Measurements from ENCODE around the gene SLC40A1. TPM values are rescaled to one million over a fixed set of nuclear protein-coding genes. Genes with fewer than 3 reads are reported as not detected.

Gene SLC40A1
- total RNA-seq, 3 donors from 2014 or later: 42.2 to 183 (median 162) TPM

DNA sequence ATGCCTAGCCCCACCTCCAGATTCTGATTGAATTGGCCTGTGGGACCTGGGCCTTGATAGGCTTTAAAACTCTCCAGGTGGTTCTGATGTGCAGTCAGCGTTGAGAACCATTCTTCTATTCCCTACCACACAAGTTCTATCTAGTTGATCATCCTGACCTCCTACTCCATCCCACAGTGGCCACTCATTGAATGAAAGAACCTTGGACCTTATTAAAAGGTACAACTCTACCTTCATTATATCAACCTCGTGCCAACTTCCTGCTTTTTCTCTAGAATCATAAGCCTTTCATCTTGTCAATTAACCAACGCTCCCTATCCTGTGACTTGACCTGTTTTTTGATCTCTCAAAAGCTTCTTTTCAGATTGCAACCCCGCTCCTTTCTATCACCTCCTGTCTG lies 55.8 kb downstream of the SLC40A1 start:
- intact Hi-C loops (cut with DNase I; ENCODE audit: low total_unique reads): no loop called here
- no peaks in the 10 kb centered on the region for H3K27me3 ChIP-seq
- no peaks in the 10 kb centered on the region for H3K4me1 ChIP-seq
- H3K27ac ChIP-seq: no peak overlapping the region
- no peak for DNase-seq (ENCODE audit: low spot score in 2 of 2)
- H3K36me3 ChIP-seq: no peaks in the 10 kb centered on the region
- H3K4me3 ChIP-seq: no peak overlapping the region
- no peaks in the 10 kb centered on the region for H3K9me3 ChIP-seq
- TF ChIP-seq POLR2AphosphoS5 (IDR thresholded peaks at IDR 0.05) (no peak), POLR2A (IDR thresholded peaks at IDR 0.05) (no peak)
- TF ChIP-seq, protein P1, sequence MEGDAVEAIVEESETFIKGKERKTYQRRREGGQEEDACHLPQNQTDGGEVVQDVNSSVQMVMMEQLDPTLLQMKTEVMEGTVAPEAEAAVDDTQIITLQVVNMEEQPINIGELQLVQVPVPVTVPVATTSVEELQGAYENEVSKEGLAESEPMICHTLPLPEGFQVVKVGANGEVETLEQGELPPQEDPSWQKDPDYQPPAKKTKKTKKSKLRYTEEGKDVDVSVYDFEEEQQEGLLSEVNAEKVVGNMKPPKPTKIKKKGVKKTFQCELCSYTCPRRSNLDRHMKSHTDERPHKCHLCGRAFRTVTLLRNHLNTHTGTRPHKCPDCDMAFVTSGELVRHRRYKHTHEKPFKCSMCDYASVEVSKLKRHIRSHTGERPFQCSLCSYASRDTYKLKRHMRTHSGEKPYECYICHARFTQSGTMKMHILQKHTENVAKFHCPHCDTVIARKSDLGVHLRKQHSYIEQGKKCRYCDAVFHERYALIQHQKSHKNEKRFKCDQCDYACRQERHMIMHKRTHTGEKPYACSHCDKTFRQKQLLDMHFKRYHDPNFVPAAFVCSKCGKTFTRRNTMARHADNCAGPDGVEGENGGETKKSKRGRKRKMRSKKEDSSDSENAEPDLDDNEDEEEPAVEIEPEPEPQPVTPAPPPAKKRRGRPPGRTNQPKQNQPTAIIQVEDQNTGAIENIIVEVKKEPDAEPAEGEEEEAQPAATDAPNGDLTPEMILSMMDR (IDR thresholded peaks at IDR 0.05): no peak

DNA sequence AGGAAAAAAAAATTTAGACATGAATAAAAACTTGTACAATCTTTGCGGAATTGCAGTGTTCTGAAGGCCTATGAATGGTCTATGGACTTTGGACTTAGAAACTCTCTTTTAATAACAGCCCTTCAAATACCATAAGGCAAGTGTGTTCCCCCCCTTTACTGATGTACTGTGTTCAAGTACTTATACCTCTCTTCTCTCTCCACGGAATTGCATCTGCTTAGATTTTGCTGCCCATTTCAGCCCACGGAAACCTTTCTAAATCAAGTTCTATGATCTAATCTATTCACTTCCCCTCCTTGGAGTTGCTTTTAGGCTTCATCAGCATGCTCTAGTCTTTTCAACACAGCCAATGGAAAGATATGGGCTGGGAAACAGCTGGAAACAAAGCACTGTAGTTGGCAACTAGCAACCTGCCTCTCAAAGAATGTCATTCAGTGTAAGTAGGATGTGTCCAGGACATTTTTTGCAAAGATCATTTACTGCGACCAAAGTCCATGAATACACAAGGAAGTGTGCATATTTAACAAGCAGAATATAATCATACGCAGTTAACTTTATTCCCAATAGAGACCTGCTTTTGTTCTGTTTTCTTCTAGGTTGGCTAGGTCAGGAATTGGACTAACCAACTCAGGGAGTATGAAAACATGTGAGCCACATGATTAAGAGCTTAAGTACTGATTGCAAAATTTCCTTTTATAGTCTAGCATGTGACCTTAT lies 58.0 kb downstream of the SLC40A1 start:
- TF ChIP-seq POLR2AphosphoS5 (IDR thresholded peaks at IDR 0.05) (peak in 1 of 3 donors; percentile 14), POLR2A (IDR thresholded peaks at IDR 0.05) (no peak)
- no peaks in the 10 kb centered on the region for H3K36me3 ChIP-seq
- intact Hi-C loops (cut with DNase I; ENCODE audit: low total_unique reads): no loop called here
- H3K4me1 ChIP-seq: no peaks in the 10 kb centered on the region
- no peak for DNase-seq (ENCODE audit: low spot score in 2 of 2)
- peak overlapping the region; percentile 43 to 68 for H3K27ac ChIP-seq
- H3K27me3 ChIP-seq: no peaks in the 10 kb centered on the region
- H3K4me3 ChIP-seq: no peak overlapping the region
- H3K9me3 ChIP-seq: no peaks in the 10 kb centered on the region

DNA sequence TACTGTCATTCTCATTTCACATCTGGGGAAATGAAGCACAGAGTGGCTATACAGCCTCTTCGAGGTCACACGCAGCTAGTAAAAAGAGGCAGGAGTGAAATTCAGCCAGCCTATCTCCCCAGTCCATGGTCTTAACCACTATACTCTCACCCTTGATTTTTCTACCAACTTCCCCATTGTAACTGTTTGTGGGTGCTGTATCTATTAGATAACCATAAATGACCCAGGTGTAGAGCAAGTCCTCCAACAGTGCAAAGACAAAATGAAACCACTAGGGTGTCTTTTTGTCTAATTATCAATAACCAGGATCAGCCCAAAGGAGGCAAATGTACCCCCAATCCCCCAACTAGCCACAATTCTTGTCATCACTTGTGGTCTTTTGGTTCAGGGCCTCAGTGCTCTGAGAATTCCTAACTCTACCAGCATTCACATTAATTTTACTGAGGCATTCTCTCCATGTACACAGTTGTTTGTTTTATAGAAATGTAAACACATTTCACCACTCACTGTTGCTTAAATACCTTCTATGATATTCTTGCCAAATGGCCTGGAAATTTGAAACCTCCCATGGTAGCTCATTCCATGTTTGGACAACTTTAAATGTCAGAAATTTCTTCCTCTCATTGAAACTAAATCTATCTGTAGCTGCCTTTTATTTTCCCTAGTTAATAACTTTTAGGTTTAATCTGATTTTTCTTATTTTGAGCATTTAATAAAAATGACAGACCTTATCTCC lies 58.7 kb downstream of the SLC40A1 start:
- Histone ChIP-seq H3K9me3 (no peaks in the 10 kb centered on the region), H3K36me3 (no peaks in the 10 kb centered on the region), H3K27me3 (no peaks in the 10 kb centered on the region), H3K27ac (peak overlapping the region; percentile 43 to 68), H3K4me3 (no peak overlapping the region), H3K4me1 (no peaks in the 10 kb centered on the region)
- intact Hi-C loops (cut with DNase I; ENCODE audit: low total_unique reads): no loop called here
- TF ChIP-seq, protein P1 (IDR thresholded peaks at IDR 0.05): no peak
- no peak for TF ChIP-seq POLR2A (IDR thresholded peaks at IDR 0.05)
- no peak for TF ChIP-seq POLR2AphosphoS5 (IDR thresholded peaks at IDR 0.05)
- no peak for DNase-seq (ENCODE audit: low spot score in 2 of 2)

DNA sequence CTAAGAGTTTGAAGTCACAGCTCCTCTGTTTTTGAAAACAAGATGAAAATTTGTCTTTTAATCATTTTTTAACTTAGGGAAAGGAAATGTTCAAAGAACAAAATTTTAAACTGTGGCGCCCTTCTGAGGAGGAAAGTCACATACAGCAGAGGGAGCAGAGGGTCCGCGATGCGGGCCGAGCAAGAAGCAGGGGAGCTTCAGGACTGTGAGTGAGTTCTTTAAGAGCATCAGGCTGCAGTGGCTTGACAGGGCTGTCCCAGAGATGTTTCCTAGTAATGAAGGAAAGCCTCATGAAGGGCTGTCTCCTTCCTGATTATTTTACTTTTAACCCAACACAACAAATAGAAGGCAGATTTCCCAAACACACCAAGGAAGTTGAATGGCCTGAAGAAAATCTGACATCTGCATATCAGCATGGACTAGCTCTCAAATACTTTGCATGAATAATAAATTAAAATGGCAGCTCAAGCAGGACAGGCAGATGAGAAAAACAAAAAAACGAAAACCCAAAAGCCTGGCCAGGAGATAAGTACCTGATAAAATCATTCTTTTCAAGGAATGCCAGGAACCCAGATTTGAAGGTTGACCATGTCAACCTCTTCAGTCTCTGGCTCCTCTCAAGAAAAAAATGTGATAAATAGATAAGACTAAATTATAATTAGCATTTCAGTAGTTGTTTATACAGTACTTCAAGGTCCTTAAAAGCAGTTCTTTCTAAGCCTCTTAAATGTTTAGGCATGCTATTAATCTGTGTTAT lies 60.8 kb downstream of the SLC40A1 start:
- intact Hi-C loops (cut with DNase I; ENCODE audit: low total_unique reads): no loop called here
- Histone ChIP-seq H3K27me3 (no peaks in the 10 kb centered on the region), H3K4me3 (no peak overlapping the region), H3K4me1 (no peaks in the 10 kb centered on the region), H3K9me3 (no peaks in the 10 kb centered on the region), H3K27ac (no peak overlapping the region), H3K36me3 (no peaks in the 10 kb centered on the region)
- DNase-seq (ENCODE audit: low spot score in 2 of 2): no peak
- TF ChIP-seq POLR2A (IDR thresholded peaks at IDR 0.05): no peak
- TF ChIP-seq POLR2AphosphoS5 (IDR thresholded peaks at IDR 0.05): no peak
- TF ChIP-seq, protein P1 (IDR thresholded peaks at IDR 0.05): no peak

- no peak overlapping the region for H3K4me3 ChIP-seq
- no peak overlapping the region for H3K27ac ChIP-seq
- H3K36me3 ChIP-seq: no peaks in the 10 kb centered on the region
- H3K4me1 ChIP-seq: no peaks in the 10 kb centered on the region
- no peak for DNase-seq (ENCODE audit: low spot score in 2 of 2)
- intact Hi-C loops (cut with DNase I; ENCODE audit: low total_unique reads): no loop called here
- no peaks in the 10 kb centered on the region for H3K27me3 ChIP-seq
- H3K9me3 ChIP-seq: no peaks in the 10 kb centered on the region
- TF ChIP-seq, protein P1 (IDR thresholded peaks at IDR 0.05): no peak
- TF ChIP-seq POLR2AphosphoS5 (IDR thresholded peaks at IDR 0.05): no peak
- no peak for TF ChIP-seq POLR2A (IDR thresholded peaks at IDR 0.05)
Measured at GRCh38 chr2:189517847-189518535, 62.6 kb downstream of the SLC40A1 start.
